22Rv1 (cell line): ENCODE data around the gene KRT71.

Experiments used
- H3K27ac ChIP-seq: fragments of 450-650 bp; 2 replicates; pipeline ENCODE4 v1.5.1; 2017
- CTCF ChIP-seq: fragments of 450-650 bp; IDR thresholded peaks from 2 replicates; pipeline ENCODE4 v1.5.1; 2017; ENCODE audit warnings: mild to moderate bottlenecking
- ZFX ChIP-seq: fragments of 450-650 bp; IDR thresholded peaks from 2 replicates; pipeline ENCODE4 v1.6.1; 2017; ENCODE audit warnings: antibody characterized with exemption, borderline replicate concordance

KRT71 gene

GRCh38 chr12:52575256-52575655 lies 22.3 kb upstream of the KRT71 start:
- TF ChIP-seq ZFX = no peak
- no peak for TF ChIP-seq CTCF
- no peak overlapping the region for H3K27ac ChIP-seq

- TF ChIP-seq ZFX (no peak), CTCF (no peak)
- H3K27ac ChIP-seq = no peak within 1 kb of the TSS
Measured at GRCh38 chr12:52573743-52574142, 20.8 kb upstream of the KRT71 start, which contains the start of gene KRT74. KRT74 (minus strand) TSS chr12:52573843; CDS start chr12:52573777, 66 bp downstream.

- H3K27ac ChIP-seq = no peak overlapping the region
- no peak for TF ChIP-seq ZFX
- no peak for TF ChIP-seq CTCF
Measured at GRCh38 chr12:52573306-52573705, 20.4 kb upstream of the KRT71 start.

GRCh38 chr12:52570511-52570910 lies 17.6 kb upstream of the KRT71 start:
- TF ChIP-seq CTCF = no peak
- no peak for TF ChIP-seq ZFX

GRCh38 chr12:52568111-52568510 lies 15.2 kb upstream of the KRT71 start:
- no peak for TF ChIP-seq CTCF
- TF ChIP-seq ZFX = no peak

More at GRCh38 chr12:52570511-52570910, 17.6 kb upstream of the KRT71 start:
- no peak overlapping the region for H3K27ac ChIP-seq

GRCh38 chr12:52566847-52567291 lies 13.9 kb upstream of the KRT71 start:
- no peak overlapping the region for H3K27ac ChIP-seq
- TF ChIP-seq ZFX (no peak), CTCF (no peak)

More at GRCh38 chr12:52568111-52568510, 15.2 kb upstream of the KRT71 start:
- H3K27ac ChIP-seq = no peak overlapping the region

GRCh38 chr12:52564582-52564981 lies 11.6 kb upstream of the KRT71 start:
- TF ChIP-seq CTCF (no peak), ZFX (no peak)
- no peak overlapping the region for H3K27ac ChIP-seq
